ENCODE data around the gene RPS6KA2. TPM values are rescaled to one million over a fixed set of nuclear protein-coding genes. Genes with fewer than 3 reads are reported as not detected.
"Not testable (repeated sequence)": the region's sequence is repeated elsewhere in the genome, so short reads cannot be mapped to it uniquely, and the experiment has no call there.

RPS6KA2 gene
- total and polyA plus RNA-seq, 3 donors from 2014 or later: 18.4 to 21.7 (median 19.8) TPM

DNA sequence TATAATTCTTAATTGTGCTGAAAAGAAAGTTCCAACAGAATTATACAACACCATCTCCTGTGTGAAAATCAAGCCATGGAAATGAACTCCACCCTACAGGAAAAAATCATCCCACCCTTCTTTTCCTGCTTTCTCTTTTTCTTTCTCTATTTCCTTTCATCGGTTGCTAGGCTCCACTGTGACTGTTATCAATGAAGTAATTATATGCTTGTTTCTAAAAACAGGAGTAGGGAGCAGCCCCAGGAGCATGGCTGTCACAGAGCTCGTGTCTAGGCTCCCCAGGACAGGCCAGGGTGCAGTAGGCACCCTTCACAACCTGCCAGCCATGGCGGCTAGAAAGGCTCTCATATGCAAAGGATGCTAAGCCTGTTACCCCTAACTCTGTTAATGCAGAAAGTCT is 257.3 kb downstream of the RPS6KA2 start:
- no peaks in the 10 kb centered on the region for H3K27me3 ChIP-seq
- intact Hi-C loops (cut with DNase I; ENCODE audit: low total_unique reads): no loop called here
- no peak for DNase-seq
- H3K27ac ChIP-seq: no peak overlapping the region
- H3K4me1 ChIP-seq: peaks cover 9% of the 10 kb centered on the region
- H3K9me3 ChIP-seq: no peaks in the 10 kb centered on the region
- H3K36me3 ChIP-seq (ENCODE audit: low read depth, missing control alignments): no peaks in the 10 kb centered on the region
- TF ChIP-seq POLR2A (IDR thresholded peaks at IDR 0.05): no peak
- TF ChIP-seq, protein P1, sequence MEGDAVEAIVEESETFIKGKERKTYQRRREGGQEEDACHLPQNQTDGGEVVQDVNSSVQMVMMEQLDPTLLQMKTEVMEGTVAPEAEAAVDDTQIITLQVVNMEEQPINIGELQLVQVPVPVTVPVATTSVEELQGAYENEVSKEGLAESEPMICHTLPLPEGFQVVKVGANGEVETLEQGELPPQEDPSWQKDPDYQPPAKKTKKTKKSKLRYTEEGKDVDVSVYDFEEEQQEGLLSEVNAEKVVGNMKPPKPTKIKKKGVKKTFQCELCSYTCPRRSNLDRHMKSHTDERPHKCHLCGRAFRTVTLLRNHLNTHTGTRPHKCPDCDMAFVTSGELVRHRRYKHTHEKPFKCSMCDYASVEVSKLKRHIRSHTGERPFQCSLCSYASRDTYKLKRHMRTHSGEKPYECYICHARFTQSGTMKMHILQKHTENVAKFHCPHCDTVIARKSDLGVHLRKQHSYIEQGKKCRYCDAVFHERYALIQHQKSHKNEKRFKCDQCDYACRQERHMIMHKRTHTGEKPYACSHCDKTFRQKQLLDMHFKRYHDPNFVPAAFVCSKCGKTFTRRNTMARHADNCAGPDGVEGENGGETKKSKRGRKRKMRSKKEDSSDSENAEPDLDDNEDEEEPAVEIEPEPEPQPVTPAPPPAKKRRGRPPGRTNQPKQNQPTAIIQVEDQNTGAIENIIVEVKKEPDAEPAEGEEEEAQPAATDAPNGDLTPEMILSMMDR (IDR thresholded peaks at IDR 0.05): no peak
- no peak overlapping the region for H3K4me3 ChIP-seq
- WGBS, 2 donors: 81 to 83% methylated on average over 3 of the region's 3 CpGs

DNA sequence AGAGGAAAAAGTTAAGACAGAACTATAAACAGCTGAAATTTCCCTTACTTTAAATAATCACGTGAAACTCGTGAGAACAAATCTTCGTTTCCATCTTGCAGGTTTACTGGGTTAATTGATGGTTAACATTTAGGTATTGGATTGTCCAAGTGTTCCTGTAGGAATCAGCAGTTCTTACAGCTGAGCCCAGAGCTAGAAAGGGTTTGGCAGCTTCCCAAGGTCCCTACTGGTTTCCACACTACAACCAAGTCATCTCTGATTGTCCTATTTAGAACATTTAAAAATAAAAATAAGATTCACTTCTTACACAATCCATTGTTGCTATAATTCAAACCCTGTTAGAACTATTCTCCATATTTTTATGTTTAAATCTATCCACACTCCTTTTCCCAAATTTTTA is 260.1 kb downstream of the RPS6KA2 start:
- intact Hi-C loops (cut with DNase I; ENCODE audit: low total_unique reads): no loop called here
- Histone ChIP-seq H3K9me3 (no peaks in the 10 kb centered on the region), H3K36me3 (ENCODE audit: low read depth, missing control alignments) (no peaks in the 10 kb centered on the region), H3K27ac (no peak overlapping the region), H3K4me1 (peaks cover 9% of the 10 kb centered on the region), H3K27me3 (no peaks in the 10 kb centered on the region), H3K4me3 (no peak overlapping the region)
- 58 to 90% methylated on average over 3 of the region's 3 CpGs for WGBS, 2 donors
- DNase-seq: no peak
- TF ChIP-seq, protein P1 (IDR thresholded peaks at IDR 0.05): no peak
- no peak for TF ChIP-seq POLR2A (IDR thresholded peaks at IDR 0.05)

- peak; percentile 40 for DNase-seq
- Histone ChIP-seq H3K9me3 (no peaks in the 10 kb centered on the region), H3K27ac (peak overlapping the region in 1 of 2 donors; percentile 17), H3K4me1 (peaks cover 9% of the 10 kb centered on the region), H3K27me3 (no peaks in the 10 kb centered on the region), H3K4me3 (no peak overlapping the region), H3K36me3 (ENCODE audit: low read depth, missing control alignments) (no peaks in the 10 kb centered on the region)
- WGBS, 2 donors: 53 to 78% methylated on average over 6 of the region's 6 CpGs
- intact Hi-C loops (cut with DNase I; ENCODE audit: low total_unique reads): no loop called here
- no peak for TF ChIP-seq POLR2A (IDR thresholded peaks at IDR 0.05)
- TF ChIP-seq, protein P1 (IDR thresholded peaks at IDR 0.05): no peak
Observed at GRCh38 chr6:166365806-166366205, 261.2 kb downstream of the RPS6KA2 start.

GRCh38 chr6:166365221-166365620 is 261.8 kb downstream of the RPS6KA2 start:
- Histone ChIP-seq H3K27ac (peak overlapping the region in 1 of 2 donors; percentile 64), H3K4me3 (no peak overlapping the region), H3K4me1 (peaks cover 9% of the 10 kb centered on the region), H3K9me3 (no peaks in the 10 kb centered on the region), H3K27me3 (no peaks in the 10 kb centered on the region), H3K36me3 (ENCODE audit: low read depth, missing control alignments) (no peaks in the 10 kb centered on the region)
- 34 to 40% methylated on average over 2 of the region's 2 CpGs for WGBS, 2 donors
- DNase-seq: no peak
- TF ChIP-seq POLR2A (IDR thresholded peaks at IDR 0.05): no peak
- TF ChIP-seq, protein P1 (IDR thresholded peaks at IDR 0.05): no peak
- intact Hi-C loops (cut with DNase I; ENCODE audit: low total_unique reads): no loop called here

DNA sequence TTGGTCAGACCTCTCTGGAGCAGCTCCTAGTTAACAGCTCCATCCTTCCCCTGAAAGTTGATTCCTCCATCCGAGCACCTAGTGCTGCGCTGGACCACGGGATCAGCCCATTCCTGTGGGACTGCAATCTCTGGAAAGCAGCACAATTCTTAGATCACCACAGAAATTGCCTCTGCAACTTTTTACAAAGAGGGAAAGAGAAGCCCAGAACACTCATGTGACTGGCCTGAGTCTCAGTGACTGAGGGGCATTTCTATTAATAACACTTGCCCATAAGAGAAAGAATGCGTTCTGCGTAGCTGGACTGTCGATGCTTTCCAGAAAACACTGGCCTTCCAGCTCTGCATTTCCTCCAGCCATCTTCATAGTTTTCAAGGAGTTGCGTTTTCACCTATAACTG is 262.6 kb downstream of the RPS6KA2 start:
- H3K4me3 ChIP-seq: no peak overlapping the region
- no peaks in the 10 kb centered on the region for H3K36me3 ChIP-seq (ENCODE audit: low read depth, missing control alignments)
- H3K27me3 ChIP-seq: no peaks in the 10 kb centered on the region
- peak overlapping the region in 1 of 2 donors; percentile 64 for H3K27ac ChIP-seq
- no peak for TF ChIP-seq POLR2A (IDR thresholded peaks at IDR 0.05)
- TF ChIP-seq, protein P1 (IDR thresholded peaks at IDR 0.05): no peak
- H3K9me3 ChIP-seq: no peaks in the 10 kb centered on the region
- WGBS, 2 donors: 73 to 74% methylated on average over 7 of the region's 7 CpGs
- intact Hi-C loops (cut with DNase I; ENCODE audit: low total_unique reads): no loop called here
- H3K4me1 ChIP-seq: peaks cover 9% of the 10 kb centered on the region
- DNase-seq: no peak

GRCh38 chr6:166362427-166362826 is 264.6 kb downstream of the RPS6KA2 start:
- H3K27ac ChIP-seq; intact Hi-C loops (cut with DNase I; ENCODE audit: low total_unique reads); H3K4me1 ChIP-seq: not testable (repeated sequence)

More at GRCh38 chr6:166362427-166362826, 264.6 kb downstream of the RPS6KA2 start:
- H3K4me3 ChIP-seq; DNase-seq; H3K9me3 ChIP-seq; H3K27me3 ChIP-seq; H3K36me3 ChIP-seq (ENCODE audit: low read depth, missing control alignments): not testable (repeated sequence)
- 87 to 96% methylated on average over 4 of the region's 4 CpGs for WGBS, 2 donors

Measured in testis (tissue), 3 donors.